Loucy (cell line): ENCODE data around the gene LRRC25.

Experiments
- CTCF ChIP-seq: fragments of 200-600 bp; sonication (generic); conservative IDR thresholded peaks from 2 replicates; pipeline ENCODE4 v1.5.1; 2014; ENCODE audit warnings: mild to moderate bottlenecking, antibody characterized with exemption, low read length
- EZH2phosphoT487 ChIP-seq: fragments of 200-600 bp; IDR thresholded peaks from 2 replicates; pipeline ENCODE4 v1.6.1; 2018; ENCODE audit warnings: antibody characterized with exemption, mild to moderate bottlenecking, moderate library complexity, borderline replicate concordance

GRCh38 chr19:18446145-18446810 is 48.9 kb upstream of the LRRC25 start:
- no peak for TF ChIP-seq CTCF
- no peak for TF ChIP-seq EZH2phosphoT487
